K562 (cell line): Measurements from ENCODE around the gene CABP2. TPM values are rescaled to one million over a fixed set of nuclear protein-coding genes. Genes with fewer than 3 reads are reported as not detected.

Experiments used
- BCOR ChIP-seq: fragments of 450-650 bp; IDR thresholded peaks from 2 replicates; pipeline ENCODE4 v1.6.1; 2016
- BHLHE40 ChIP-seq: IDR thresholded peaks from 2 replicates; pipeline ENCODE4 v1.6.1; 2011; ENCODE audit warnings: low read length, improper control_type of control experiment
- CAMTA2 ChIP-seq: fragments of 250-450 bp; sonication (Bioruptor Pico); conservative IDR thresholded peaks from 2 replicates; pipeline ENCODE4 v1.5.1; 2022
- E2F3 ChIP-seq: fragments of 250-450 bp; sonication (Bioruptor Pico); IDR thresholded peaks from 2 replicates; pipeline ENCODE4 v1.4.0; 2020; ENCODE audit warnings: mild to moderate bottlenecking
- FOSL1 ChIP-seq: fragments of 200-800 bp; sonication (Bioruptor generic); conservative IDR thresholded peaks from 2 replicates; pipeline ENCODE4 v1.6.1; 2016; ENCODE audit warnings: missing genetic modification characterization, missing compliant biosample characterization
- FOXJ2 ChIP-seq: fragments of 200-800 bp; sonication (Bioruptor generic); IDR thresholded peaks from 2 replicates; pipeline ENCODE4 v1.6.1; 2016; ENCODE audit warnings: missing genetic modification characterization, missing compliant biosample characterization
- KDM2B ChIP-seq: fragments of 250-450 bp; sonication (Bioruptor Pico); IDR thresholded peaks from 2 replicates; pipeline ENCODE4 v1.8.0; 2021; ENCODE audit warnings: mild to moderate bottlenecking, moderate library complexity
- LCOR ChIP-seq: sonication (generic); formaldehyde crosslinking; IDR thresholded peaks from 2 replicates; pipeline ENCODE4 v1.8.0; 2022; ENCODE audit warnings: mild to moderate bottlenecking, missing genetic modification reagents
- MECOM ChIP-seq: fragments of 250-450 bp; sonication (Bioruptor Pico); IDR thresholded peaks from 2 replicates; pipeline ENCODE4 v1.8.0; 2022; ENCODE audit warnings: inconsistent platforms
- MXI1 ChIP-seq: IDR thresholded peaks from 2 replicates; pipeline ENCODE4 v1.6.1; 2011; ENCODE audit warnings: low read depth, mild to moderate bottlenecking, improper control_type of control experiment, low read length
- POLR3G ChIP-seq: IDR thresholded peaks from 2 replicates; pipeline ENCODE4 v1.6.1; 2011; ENCODE audit not compliant: insufficient read length, insufficient replicate concordance; ENCODE audit errors: extremely low read depth
- PYGO2 ChIP-seq: fragments of 450-650 bp; IDR thresholded peaks from 2 replicates; pipeline ENCODE4 v1.6.1; 2016; ENCODE audit warnings: mild to moderate bottlenecking, missing genetic modification characterization, moderate library complexity, missing compliant biosample characterization
- SAP30 ChIP-seq: fragments of 200-600 bp; sonication (generic); IDR thresholded peaks from 2 replicates; pipeline ENCODE4 v1.6.1; 2012; ENCODE audit warnings: borderline replicate concordance, low read depth, mild to moderate bottlenecking, moderate library complexity, low read length, control low read depth, inconsistent platforms; ENCODE audit not compliant: insufficient read depth, poor library complexity, severe bottlenecking
- SIN3A ChIP-seq, 2 experiments: fragments of 150-350 bp in 1 of 2; IDR thresholded peaks; 2 replicates each; pipeline ENCODE4 v1.6.1; 2011 to 2016; ENCODE audit warnings: borderline replicate concordance in 2 of 2, low read depth in 2 of 2, low read length in 2 of 2, mild to moderate bottlenecking in 2 of 2, moderate library complexity in 2 of 2; ENCODE audit not compliant: control insufficient read depth in 1 of 2
- SMC3 ChIP-seq: conservative IDR thresholded peaks from 2 replicates; pipeline ENCODE4 v1.6.1; 2011; ENCODE audit warnings: low read depth, low read length, improper control_type of control experiment; ENCODE audit not compliant: insufficient read depth
- SRF ChIP-seq, 2 experiments: fragments of 250-450, 450-650 bp in 1 of 2; sonication (Bioruptor Pico) in 1 of 2; sonication (generic) in 1 of 2; formaldehyde crosslinking; IDR thresholded peaks; 2 replicates each; pipeline versions ENCODE4 v1.5.0 to v1.5.1; 2020 to 2022; ENCODE audit warnings: mild to moderate bottlenecking in 1 of 2, missing genetic modification reagents in 1 of 2
- polyA plus RNA-seq, 8 experiments: library from polyadenylated mRNA; depleted of rRNA in 4 of 8; stranded (reverse) in 5 of 8; unstranded in 3 of 8; fragments of >200 nt; fragmentation: Nextera tagmentation in 2 of 8; fragmentation: Illumina TruSeq in 1 of 8; extraction: Ambion mirVana in 2 of 8; extraction: Trizol in 1 of 8; gene quantifications; 2 replicates each; pipeline versions ENCODE4 v1.2.1 to v1.2.3, GENCODE V29; 2011 to 2014; ENCODE audit warnings: inconsistent platforms in 1 of 8, missing spikeins in 1 of 8
- total RNA-seq, 7 experiments: library from RNA; depleted of rRNA in 6 of 7; stranded (reverse); fragments of >200 nt in 6 of 7; fragmentation: Illumina TruSeq in 2 of 7; extraction: Trizol in 2 of 7; gene quantifications; 2 replicates each; pipeline versions ENCODE4 v1.2.1 to v1.2.3, GENCODE V29; 2011 to 2021; ENCODE audit warnings: low replicate concordance in 1 of 7
- TF ChIP-seq, protein P1 (sequence below): fragments of 150-350 bp; conservative IDR thresholded peaks from 2 replicates; pipeline ENCODE4 v1.6.1; 2014; ENCODE audit warnings: low read length
- TF ChIP-seq, protein P2 (sequence below): fragments of 250-450 bp; sonication (Bioruptor Pico); IDR thresholded peaks from 2 replicates; pipeline ENCODE4 v1.5.0; 2021
- TF ChIP-seq, protein P3 (sequence below): fragments of 450-650 bp; IDR thresholded peaks from 2 replicates; pipeline ENCODE4 v1.6.1; 2016; ENCODE audit warnings: missing biosample characterization, missing genetic modification characterization
- TF ChIP-seq, protein P4 (sequence below): IDR thresholded peaks from 3 replicates; pipeline ENCODE4 v1.6.1; 2011; ENCODE audit warnings: borderline replicate concordance, mild to moderate bottlenecking, moderate library complexity; ENCODE audit not compliant: insufficient read length; ENCODE audit errors: extremely low read depth

CABP2 gene
- total and polyA plus RNA-seq, 9 of the 15 experiments (the other 6 are each of a cell fraction or from before 2014, with no cell fraction given): not detected

DNA sequence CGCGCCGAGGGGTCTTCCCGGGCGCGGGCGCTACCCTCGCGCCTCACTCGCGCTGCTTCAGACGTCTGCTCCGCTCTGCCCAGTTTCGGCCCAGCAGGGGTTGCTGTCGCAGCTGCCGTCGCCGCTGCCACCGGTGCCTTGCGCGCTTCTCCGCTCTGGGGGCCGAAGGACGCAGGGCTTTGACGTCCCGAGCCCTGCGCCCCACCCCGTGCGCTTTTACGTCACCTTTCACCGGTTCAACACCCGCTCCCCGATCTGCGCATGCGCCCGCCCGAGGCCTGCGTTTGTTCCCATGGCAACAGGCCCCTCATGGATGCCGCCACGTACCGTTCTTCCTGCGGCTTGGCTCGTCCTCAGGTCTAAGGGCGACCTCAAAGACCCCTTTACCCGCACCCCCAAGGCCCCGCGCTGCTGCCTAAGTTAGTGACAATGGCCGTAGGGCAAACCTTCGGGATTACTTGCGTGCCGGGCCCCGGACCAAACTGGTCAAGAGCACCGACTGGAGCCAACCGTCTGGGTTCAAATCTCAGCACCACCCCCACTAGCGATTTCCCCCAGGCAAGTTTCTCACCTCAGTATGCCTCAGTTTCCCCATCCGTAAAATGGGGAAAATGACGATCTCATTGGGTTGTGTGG lies 14.6 kb downstream of the CABP2 start (continued):
- TF ChIP-seq BCOR (peak; percentile 42), PYGO2 (tag) (no peak), BHLHE40 (0 out of 2 replicates have a peak, but pooled peaks have one; percentile 13), E2F3 (0 out of 2 replicates have a peak, but pooled peaks have one; percentile 32), FOSL1 (tag) (0 out of 2 replicates have a peak, but pooled peaks have one; percentile 27), MXI1 (peak; percentile 97), SIN3A (IDR thresholded peaks at IDR 0.05; ENCODE audit: borderline replicate concordance in 2 of 2, control insufficient read depth in 1 of 2, low read depth in 2 of 2, low read length in 2 of 2) (peak; percentile 60 to 70; a peak in 2 of 4 replicates), KDM2B (0 out of 2 replicates have a peak, but pooled peaks have one; percentile 39), SRF (CRISPR knock-in tag; IDR thresholded peaks at IDR 0.05) (no peak), CAMTA2 (CRISPR knock-in tag) (no peak), SMC3 (0 out of 2 replicates have a peak, but pooled peaks have one; percentile 8), POLR3G (no peak), LCOR (no peak; the same call in 1 of the 2 replicates), SAP30 (peak; percentile 77), MECOM (CRISPR knock-in tag) (no peak), FOXJ2 (tag) (peak; percentile 72)
- TF ChIP-seq, protein P1, sequence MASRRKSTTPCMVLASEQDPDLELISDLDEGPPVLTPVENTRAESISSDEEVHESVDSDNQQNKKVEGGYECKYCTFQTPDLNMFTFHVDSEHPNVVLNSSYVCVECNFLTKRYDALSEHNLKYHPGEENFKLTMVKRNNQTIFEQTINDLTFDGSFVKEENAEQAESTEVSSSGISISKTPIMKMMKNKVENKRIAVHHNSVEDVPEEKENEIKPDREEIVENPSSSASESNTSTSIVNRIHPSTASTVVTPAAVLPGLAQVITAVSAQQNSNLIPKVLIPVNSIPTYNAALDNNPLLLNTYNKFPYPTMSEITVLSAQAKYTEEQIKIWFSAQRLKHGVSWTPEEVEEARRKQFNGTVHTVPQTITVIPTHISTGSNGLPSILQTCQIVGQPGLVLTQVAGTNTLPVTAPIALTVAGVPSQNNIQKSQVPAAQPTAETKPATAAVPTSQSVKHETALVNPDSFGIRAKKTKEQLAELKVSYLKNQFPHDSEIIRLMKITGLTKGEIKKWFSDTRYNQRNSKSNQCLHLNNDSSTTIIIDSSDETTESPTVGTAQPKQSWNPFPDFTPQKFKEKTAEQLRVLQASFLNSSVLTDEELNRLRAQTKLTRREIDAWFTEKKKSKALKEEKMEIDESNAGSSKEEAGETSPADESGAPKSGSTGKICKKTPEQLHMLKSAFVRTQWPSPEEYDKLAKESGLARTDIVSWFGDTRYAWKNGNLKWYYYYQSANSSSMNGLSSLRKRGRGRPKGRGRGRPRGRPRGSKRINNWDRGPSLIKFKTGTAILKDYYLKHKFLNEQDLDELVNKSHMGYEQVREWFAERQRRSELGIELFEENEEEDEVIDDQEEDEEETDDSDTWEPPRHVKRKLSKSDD: peak; percentile 83; the same call in 1 of the 2 replicates
- TF ChIP-seq, protein P2, sequence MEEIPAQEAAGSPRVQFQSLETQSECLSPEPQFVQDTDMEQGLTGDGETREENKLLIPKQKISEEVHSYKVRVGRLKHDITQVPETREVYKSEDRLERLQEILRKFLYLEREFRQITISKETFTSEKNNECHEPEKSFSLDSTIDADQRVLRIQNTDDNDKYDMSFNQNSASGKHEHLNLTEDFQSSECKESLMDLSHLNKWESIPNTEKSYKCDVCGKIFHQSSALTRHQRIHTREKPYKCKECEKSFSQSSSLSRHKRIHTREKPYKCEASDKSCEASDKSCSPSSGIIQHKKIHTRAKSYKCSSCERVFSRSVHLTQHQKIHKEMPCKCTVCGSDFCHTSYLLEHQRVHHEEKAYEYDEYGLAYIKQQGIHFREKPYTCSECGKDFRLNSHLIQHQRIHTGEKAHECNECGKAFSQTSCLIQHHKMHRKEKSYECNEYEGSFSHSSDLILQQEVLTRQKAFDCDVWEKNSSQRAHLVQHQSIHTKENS (CRISPR knock-in tag): no peak
- TF ChIP-seq, protein P3, sequence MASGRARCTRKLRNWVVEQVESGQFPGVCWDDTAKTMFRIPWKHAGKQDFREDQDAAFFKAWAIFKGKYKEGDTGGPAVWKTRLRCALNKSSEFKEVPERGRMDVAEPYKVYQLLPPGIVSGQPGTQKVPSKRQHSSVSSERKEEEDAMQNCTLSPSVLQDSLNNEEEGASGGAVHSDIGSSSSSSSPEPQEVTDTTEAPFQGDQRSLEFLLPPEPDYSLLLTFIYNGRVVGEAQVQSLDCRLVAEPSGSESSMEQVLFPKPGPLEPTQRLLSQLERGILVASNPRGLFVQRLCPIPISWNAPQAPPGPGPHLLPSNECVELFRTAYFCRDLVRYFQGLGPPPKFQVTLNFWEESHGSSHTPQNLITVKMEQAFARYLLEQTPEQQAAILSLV (tag): no peak
- TF ChIP-seq, protein P4, sequence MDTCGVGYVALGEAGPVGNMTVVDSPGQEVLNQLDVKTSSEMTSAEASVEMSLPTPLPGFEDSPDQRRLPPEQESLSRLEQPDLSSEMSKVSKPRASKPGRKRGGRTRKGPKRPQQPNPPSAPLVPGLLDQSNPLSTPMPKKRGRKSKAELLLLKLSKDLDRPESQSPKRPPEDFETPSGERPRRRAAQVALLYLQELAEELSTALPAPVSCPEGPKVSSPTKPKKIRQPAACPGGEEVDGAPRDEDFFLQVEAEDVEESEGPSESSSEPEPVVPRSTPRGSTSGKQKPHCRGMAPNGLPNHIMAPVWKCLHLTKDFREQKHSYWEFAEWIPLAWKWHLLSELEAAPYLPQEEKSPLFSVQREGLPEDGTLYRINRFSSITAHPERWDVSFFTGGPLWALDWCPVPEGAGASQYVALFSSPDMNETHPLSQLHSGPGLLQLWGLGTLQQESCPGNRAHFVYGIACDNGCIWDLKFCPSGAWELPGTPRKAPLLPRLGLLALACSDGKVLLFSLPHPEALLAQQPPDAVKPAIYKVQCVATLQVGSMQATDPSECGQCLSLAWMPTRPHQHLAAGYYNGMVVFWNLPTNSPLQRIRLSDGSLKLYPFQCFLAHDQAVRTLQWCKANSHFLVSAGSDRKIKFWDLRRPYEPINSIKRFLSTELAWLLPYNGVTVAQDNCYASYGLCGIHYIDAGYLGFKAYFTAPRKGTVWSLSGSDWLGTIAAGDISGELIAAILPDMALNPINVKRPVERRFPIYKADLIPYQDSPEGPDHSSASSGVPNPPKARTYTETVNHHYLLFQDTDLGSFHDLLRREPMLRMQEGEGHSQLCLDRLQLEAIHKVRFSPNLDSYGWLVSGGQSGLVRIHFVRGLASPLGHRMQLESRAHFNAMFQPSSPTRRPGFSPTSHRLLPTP: no peak
